ENCODE results near the gene ZMPSTE24. TPM values are rescaled to one million over a fixed set of nuclear protein-coding genes. Genes with fewer than 3 reads are reported as not detected.

ZMPSTE24 gene
- total and polyA plus RNA-seq, 2 of the 4 experiments (the other 2 are of a cell fraction), result 21.0 to 28.9 TPM

DNA sequence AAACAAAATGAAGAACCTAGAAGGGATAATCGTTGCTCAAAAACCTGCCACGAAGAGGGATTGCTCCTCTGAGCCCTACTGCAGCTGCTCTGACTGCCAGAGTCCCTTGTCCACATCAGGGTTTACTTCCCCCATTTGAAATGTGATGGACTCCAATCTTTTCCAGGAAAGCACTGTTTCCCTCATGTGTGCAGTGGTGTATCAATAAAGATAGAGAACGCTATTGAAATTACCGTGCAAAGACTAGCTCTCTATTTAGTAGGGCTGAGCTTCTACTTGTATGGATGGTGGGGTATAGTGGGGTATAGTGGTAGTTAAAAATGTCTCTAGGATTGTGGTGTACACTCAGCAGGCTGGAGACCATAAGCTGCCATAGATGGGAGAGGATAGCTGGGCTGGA is 6.6 kb upstream of the ZMPSTE24 start:
- Histone ChIP-seq H2BK5ac (ENCODE audit: low read depth, low read length, poor library complexity, severe bottlenecking) (no peak overlapping the region), H2AK9ac (replicated peaks; ENCODE audit: low read depth, low read length, poor library complexity) (no peak overlapping the region), H3K56ac (ENCODE audit: extremely low read depth, insufficient read depth, low read length) (no peak overlapping the region), H3K27me3 (ENCODE audit: control insufficient read depth, insufficient read depth, low read length) (no peaks in the 10 kb centered on the region), H3K9me1 (ENCODE audit: insufficient read depth, low read length) (peaks cover 5% of the 10 kb centered on the region; the same call in 1 of the 2 replicates), H2BK20ac (ENCODE audit: low read depth, low read length) (no peak overlapping the region), H3K27ac (ENCODE audit: insufficient read depth, low read length) (no peak overlapping the region), H3K14ac (replicated peaks; ENCODE audit: low read depth, low read length) (no peak overlapping the region), H3K4me3 (ENCODE audit: insufficient read depth, low read depth, low read length) (no peak overlapping the region), H3K4me1 (ENCODE audit: control insufficient read depth, insufficient read depth, low read length) (no peaks in the 10 kb centered on the region), H3K9ac (ENCODE audit: low read depth, low read length) (no peak overlapping the region), H2BK120ac (ENCODE audit: low read depth, low read length) (no peak overlapping the region), H4K91ac (ENCODE audit: insufficient read depth, low read depth, low read length) (no peak overlapping the region), H3K23ac (ENCODE audit: low read depth, low read length) (no peak overlapping the region), H3K9me3 (ENCODE audit: control insufficient read depth, insufficient read depth, low read length) (no peaks in the 10 kb centered on the region), H3K36me3 (ENCODE audit: control insufficient read depth, insufficient read depth, low read length) (peaks cover 1% of the 10 kb centered on the region; the same call in 1 of the 2 replicates), H3K4ac (ENCODE audit: low read depth, low read length) (no peak overlapping the region), H4K20me1 (ENCODE audit: insufficient read depth, low read length) (no peaks in the 10 kb centered on the region), H4K8ac (ENCODE audit: low read depth in 2 of 2, low read length in 2 of 2) (no peak overlapping the region), H2AK5ac (ENCODE audit: low read depth, low read length) (no peak overlapping the region), H2AFZ (replicated peaks; ENCODE audit: low read length, poor library complexity) (no peak overlapping the region), H3K18ac (ENCODE audit: low read depth, low read length) (no peak overlapping the region), H2BK15ac (ENCODE audit: low read depth, low read length) (no peak overlapping the region), H4K5ac (ENCODE audit: low read depth, low read length) (no peak overlapping the region), H3K4me2 (ENCODE audit: low read depth, low read length) (no peak overlapping the region), H3K79me1 (ENCODE audit: low read depth in 1 of 2, low read length in 2 of 2) (peaks cover 10 to 15% of the 10 kb centered on the region in 2 experiments)
- in situ Hi-C loops (cut with MboI; ENCODE audit: low sequenced_read_pairs) (no loop called here), intact Hi-C loops (cut with micrococcal nuclease) (loop anchor here (10.0 kb wide), 1 partner anchor 153 kb away; no protein-coding TSS in a partner anchor), dilution Hi-C loops (cut with HindIII; ENCODE audit: low sequenced_read_pairs, unreplicated experiment) (no loop called here)
- DNase-seq, result no peak
- ChIA-PET POLR2A (ENCODE audit: unreplicated experiment) (no interaction called here), CTCF (no interaction called here)
- 100% methylated on average over 2 of the region's 4 CpGs; no CpG with 5 or more reads in 1 of the 2 experiments for WGBS, 2 experiments (ENCODE audit: extremely low coverage in 2 of 2, insufficient read length in 1 of 2)
- no peak for ATAC-seq (ENCODE audit: low read depth)
- BruUV-seq (replicated peaks), result no TSS peak
- TF ChIP-seq MAZ (IDR thresholded peaks at IDR 0.05; ENCODE audit: borderline replicate concordance, low read depth, low read length) (no peak), RAD21 (IDR thresholded peaks at IDR 0.05; ENCODE audit: low read length) (no peak), USF2 (IDR thresholded peaks at IDR 0.05; ENCODE audit: low read depth, low read length) (no peak), RCOR1 (IDR thresholded peaks at IDR 0.05; ENCODE audit: insufficient replicate concordance, low read length) (no peak), POLR2A (IDR thresholded peaks at IDR 0.05; ENCODE audit: low read depth, low read length) (no peak), MAFK (IDR thresholded peaks at IDR 0.05; ENCODE audit: low read depth, low read length) (no peak), SMC3 (IDR thresholded peaks at IDR 0.05; ENCODE audit: low read depth, low read length) (no peak), CEBPB (IDR thresholded peaks at IDR 0.05; ENCODE audit: low read depth, low read length) (no peak), MXI1 (IDR thresholded peaks at IDR 0.05; ENCODE audit: borderline replicate concordance, low read depth, low read length) (no peak)
- TF ChIP-seq, protein P1, sequence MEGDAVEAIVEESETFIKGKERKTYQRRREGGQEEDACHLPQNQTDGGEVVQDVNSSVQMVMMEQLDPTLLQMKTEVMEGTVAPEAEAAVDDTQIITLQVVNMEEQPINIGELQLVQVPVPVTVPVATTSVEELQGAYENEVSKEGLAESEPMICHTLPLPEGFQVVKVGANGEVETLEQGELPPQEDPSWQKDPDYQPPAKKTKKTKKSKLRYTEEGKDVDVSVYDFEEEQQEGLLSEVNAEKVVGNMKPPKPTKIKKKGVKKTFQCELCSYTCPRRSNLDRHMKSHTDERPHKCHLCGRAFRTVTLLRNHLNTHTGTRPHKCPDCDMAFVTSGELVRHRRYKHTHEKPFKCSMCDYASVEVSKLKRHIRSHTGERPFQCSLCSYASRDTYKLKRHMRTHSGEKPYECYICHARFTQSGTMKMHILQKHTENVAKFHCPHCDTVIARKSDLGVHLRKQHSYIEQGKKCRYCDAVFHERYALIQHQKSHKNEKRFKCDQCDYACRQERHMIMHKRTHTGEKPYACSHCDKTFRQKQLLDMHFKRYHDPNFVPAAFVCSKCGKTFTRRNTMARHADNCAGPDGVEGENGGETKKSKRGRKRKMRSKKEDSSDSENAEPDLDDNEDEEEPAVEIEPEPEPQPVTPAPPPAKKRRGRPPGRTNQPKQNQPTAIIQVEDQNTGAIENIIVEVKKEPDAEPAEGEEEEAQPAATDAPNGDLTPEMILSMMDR (conservative IDR thresholded peaks at IDR 0.05; ENCODE audit: low read depth, low read length), result no peak
